Measurements from ENCODE around the gene DYNLT1. TPM values are rescaled to one million over a fixed set of nuclear protein-coding genes. Genes with fewer than 3 reads are reported as not detected.

Gene DYNLT1
- total and polyA plus RNA-seq, 2 donors from 2014 or later: 145 to 406 TPM

- intact Hi-C loops (cut with DNase I): no loop called here
- peak overlapping the region in 1 of 3 donors; percentile 26 for H3K9ac ChIP-seq (ENCODE audit: low read length in 3 of 3)
- H3K4me3 ChIP-seq (ENCODE audit: low read length in 3 of 3): peak overlapping the region in 1 of 3 donors; percentile 25
- no peak for TF ChIP-seq CTCF (IDR thresholded peaks at IDR 0.05; ENCODE audit: borderline replicate concordance, extremely low read depth, insufficient read depth)
- no peaks in the 10 kb centered on the region for H3K27me3 ChIP-seq (ENCODE audit: control insufficient read depth, insufficient read depth, low read length)
- no peak for FAIRE-seq
- peak in 4 of 5 donors; percentile 54 to 80 (median 63) for DNase-seq
- no peaks in the 10 kb centered on the region for H3K36me3 ChIP-seq (ENCODE audit: control insufficient read depth in 2 of 3, insufficient read depth in 3 of 3, low read length in 3 of 3)
- H3K4me1 ChIP-seq (ENCODE audit: control insufficient read depth in 2 of 3, insufficient read depth in 2 of 3, low read depth in 1 of 3, low read length in 3 of 3): no peaks in the 10 kb centered on the region
- H3K27ac ChIP-seq (ENCODE audit: low read depth in 2 of 2, low read length in 2 of 2): no peak overlapping the region
- H3K9me3 ChIP-seq (ENCODE audit: control insufficient read depth in 2 of 3, insufficient read depth in 1 of 3, low read length in 3 of 3): no peaks in the 10 kb centered on the region
Measured at GRCh38 chr6:158662954-158663624, 18.5 kb upstream of the DYNLT1 start.

GRCh38 chr6:158662607-158662953, 18.0 kb upstream of the DYNLT1 start:
- intact Hi-C loops (cut with DNase I): no loop called here
- no peak for DNase-seq
- FAIRE-seq: no peak
- no peak overlapping the region for H3K4me3 ChIP-seq (ENCODE audit: low read length in 3 of 3)
- H3K27me3 ChIP-seq (ENCODE audit: control insufficient read depth, insufficient read depth, low read length): no peaks in the 10 kb centered on the region
- no peak overlapping the region for H3K27ac ChIP-seq (ENCODE audit: low read depth in 2 of 2, low read length in 2 of 2)
- no peaks in the 10 kb centered on the region for H3K9me3 ChIP-seq (ENCODE audit: control insufficient read depth in 2 of 3, insufficient read depth in 1 of 3, low read length in 3 of 3)
- H3K4me1 ChIP-seq (ENCODE audit: control insufficient read depth in 2 of 3, insufficient read depth in 2 of 3, low read depth in 1 of 3, low read length in 3 of 3): no peaks in the 10 kb centered on the region
- H3K9ac ChIP-seq (ENCODE audit: low read length in 3 of 3): no peak overlapping the region
- no peak for TF ChIP-seq CTCF (IDR thresholded peaks at IDR 0.05; ENCODE audit: borderline replicate concordance, extremely low read depth, insufficient read depth)
- no peaks in the 10 kb centered on the region for H3K36me3 ChIP-seq (ENCODE audit: control insufficient read depth in 2 of 3, insufficient read depth in 3 of 3, low read length in 3 of 3)

- intact Hi-C loops (cut with DNase I): no loop called here
- Histone ChIP-seq H3K27ac (ENCODE audit: low read depth in 2 of 2, low read length in 2 of 2) (no peak overlapping the region), H3K36me3 (ENCODE audit: control insufficient read depth in 2 of 3, insufficient read depth in 3 of 3, low read length in 3 of 3) (no peaks in the 10 kb centered on the region), H3K4me3 (ENCODE audit: low read length in 3 of 3) (no peak overlapping the region), H3K27me3 (ENCODE audit: control insufficient read depth, insufficient read depth, low read length) (no peaks in the 10 kb centered on the region), H3K4me1 (ENCODE audit: control insufficient read depth in 2 of 3, insufficient read depth in 2 of 3, low read depth in 1 of 3, low read length in 3 of 3) (no peaks in the 10 kb centered on the region), H3K9ac (ENCODE audit: low read length in 3 of 3) (no peak overlapping the region), H3K9me3 (ENCODE audit: control insufficient read depth in 2 of 3, insufficient read depth in 1 of 3, low read length in 3 of 3) (no peaks in the 10 kb centered on the region)
- FAIRE-seq (no peak), DNase-seq (no peak)
- no peak for TF ChIP-seq CTCF (IDR thresholded peaks at IDR 0.05; ENCODE audit: borderline replicate concordance, extremely low read depth, insufficient read depth)
Measured at GRCh38 chr6:158661156-158661685, 16.7 kb upstream of the DYNLT1 start.
